Dedifferentiated amniotic fluid mesenchymal stem cell (primary cell): ENCODE data around the gene COPS7A.

Experiments used
- DNase-seq: peaks from one replicate; pipeline ENCODE4 v3.0.0-alpha.2; 2016; ENCODE audit errors: extremely low spot score

COPS7A gene

GRCh38 chr12:6723607-6724408 lies at the start of gene COPS7A:
COPS7A (plus strand) TSS chr12:6724046; CDS start chr12:6724657, 611 bp downstream.
- peak; percentile 98 for DNase-seq

GRCh38 chr12:6676962-6677361 lies 46.9 kb upstream of the COPS7A start:
- no peak for DNase-seq

- no peak for DNase-seq
These were observed 39.2 kb upstream of the COPS7A start for GRCh38 chr12:6684609-6685008.

- DNase-seq, result no peak
These were observed 38.0 kb upstream of the COPS7A start for GRCh38 chr12:6685814-6686213.

- DNase-seq, result no peak
These were observed 35.3 kb upstream of the COPS7A start for GRCh38 chr12:6688543-6688998.

- peak; percentile 99 for DNase-seq
These were observed 34.6 kb upstream of the COPS7A start, which contains the start of gene ZNF384 for GRCh38 chr12:6688999-6689882. ZNF384 (minus strand) TSS chr12:6689375; CDS start chr12:6679520, 9,855 bp downstream.

- DNase-seq, result no peak
These were observed 32.4 kb upstream of the COPS7A start for GRCh38 chr12:6691473-6691872.

GRCh38 chr12:6692888-6693287 lies 31.0 kb upstream of the COPS7A start:
- no peak for DNase-seq

- no peak for DNase-seq
These were observed 30.0 kb upstream of the COPS7A start for GRCh38 chr12:6693832-6694355.

- DNase-seq, result no peak
These were observed 29.1 kb upstream of the COPS7A start for GRCh38 chr12:6694701-6695100.

- DNase-seq, result no peak
These were observed 28.4 kb upstream of the COPS7A start for GRCh38 chr12:6695313-6696045.

- no peak for DNase-seq
These were observed 26.9 kb upstream of the COPS7A start for GRCh38 chr12:6696690-6697583.

GRCh38 chr12:6697584-6698351 lies 26.1 kb upstream of the COPS7A start:
- no peak for DNase-seq

GRCh38 chr12:6698352-6699046 lies 25.3 kb upstream of the COPS7A start:
- DNase-seq, result no peak

- DNase-seq, result no peak
These were observed 24.4 kb upstream of the COPS7A start for GRCh38 chr12:6699259-6699988.

- no peak for DNase-seq
These were observed 23.7 kb upstream of the COPS7A start for GRCh38 chr12:6699989-6700645.

- no peak for DNase-seq
These were observed 23.2 kb upstream of the COPS7A start, which contains the start of gene PIANP for GRCh38 chr12:6700646-6701051. PIANP (minus strand) TSS chr12:6700815; CDS start chr12:6698061, 2,754 bp downstream.
